ENCODE results near the gene DNAH3.

- TF ChIP-seq POLR2A (IDR thresholded peaks at IDR 0.05) (no peak), CTCF (IDR thresholded peaks at IDR 0.05) (no peak)
Measured at GRCh38 chr16:21183995-21184394, 33.3 kb upstream of the DNAH3 start.
